Nasal cavity respiratory epithelium epithelial cell of viscerocranial mucosa (primary cell): Measurements from ENCODE around the gene RTKN2. TPM values are rescaled to one million over a fixed set of nuclear protein-coding genes. Genes with fewer than 3 reads are reported as not detected.

Experiments
- total RNA-seq: library from RNA; depleted of rRNA; stranded (reverse); fragments of >200 nt; gene quantifications from 2 replicates; pipeline ENCODE4 v1.2.3, GENCODE V29; 2014

Gene RTKN2
- under 0.01 and 1.7 TPM in 2 replicates for total RNA-seq

GRCh38 chr10:62268399-62269114, at the start of gene RTKN2:
Gene RTKN2, minus strand, starts transcription at chr10:62268844. Its CDS starts 234 bp downstream, at chr10:62268610.

Other genes with a start within 250 kb of the RTKN2 start
- gene ZNF365, start 105.5 kb upstream of the RTKN2 start, total RNA-seq = 2.9 and 5.5 TPM in 2 replicates